NT2/D1 (cell line): ENCODE data around the gene USH2A.

Source experiments
- DNase-seq: peaks from one replicate; pipeline ENCODE4 v3.0.0-alpha.2; 2011; ENCODE audit warnings: low read depth, low spot score
- H3K27me3 ChIP-seq: 2 replicates; pipeline ENCODE4 v1.6.0; 2011; ENCODE audit warnings: mild to moderate bottlenecking; ENCODE audit not compliant: insufficient read length, insufficient read depth
- H3K36me3 ChIP-seq: 2 replicates; pipeline ENCODE4 v1.6.1; 2011; ENCODE audit warnings: mild to moderate bottlenecking, low read length, mixed read lengths; ENCODE audit not compliant: insufficient read depth, insufficient read length
- H3K4me1 ChIP-seq: 2 replicates; pipeline ENCODE4 v1.5.1; 2011; ENCODE audit not compliant: insufficient read depth, insufficient read length
- H3K4me3 ChIP-seq: 2 replicates; pipeline ENCODE4 v1.5.1; 2011; ENCODE audit warnings: low read depth; ENCODE audit not compliant: insufficient read length
- H3K9ac ChIP-seq: 2 replicates; pipeline ENCODE4 v1.6.0; 2011; ENCODE audit warnings: low read depth; ENCODE audit not compliant: insufficient read length
- H3K9me3 ChIP-seq: 2 replicates; pipeline ENCODE4 v1.5.1; 2011; ENCODE audit warnings: mild to moderate bottlenecking, low read length; ENCODE audit not compliant: insufficient read depth
- SUZ12 ChIP-seq: IDR thresholded peaks from 2 replicates; pipeline ENCODE4 v1.6.1; 2011; ENCODE audit not compliant: insufficient read length, insufficient read depth; ENCODE audit errors: extremely low read depth
- YY1 ChIP-seq: IDR thresholded peaks from 2 replicates; pipeline ENCODE4 v1.6.1; 2011; ENCODE audit not compliant: insufficient read length, insufficient read depth
- ZNF274 ChIP-seq: IDR thresholded peaks from 2 replicates; pipeline ENCODE4 v1.6.1; 2011; ENCODE audit warnings: mild to moderate bottlenecking, low read depth, low read length

USH2A gene

GRCh38 chr1:216201946-216202345 lies 221.3 kb downstream of the USH2A start:
- no peaks in the 10 kb centered on the region for H3K9me3 ChIP-seq
- H3K9ac ChIP-seq = no peak overlapping the region
- TF ChIP-seq SUZ12 (no peak), ZNF274 (no peak), YY1 (no peak)
- DNase-seq = no peak
- no peaks in the 10 kb centered on the region for H3K36me3 ChIP-seq
- no peak overlapping the region for H3K4me3 ChIP-seq
- H3K27me3 ChIP-seq = no peaks in the 10 kb centered on the region
- H3K4me1 ChIP-seq = no peaks in the 10 kb centered on the region

GRCh38 chr1:216200941-216201340 lies 222.3 kb downstream of the USH2A start:
- Histone ChIP-seq H3K36me3 (no peaks in the 10 kb centered on the region), H3K27me3 (no peaks in the 10 kb centered on the region), H3K9ac (no peak overlapping the region), H3K4me1 (no peaks in the 10 kb centered on the region), H3K4me3 (no peak overlapping the region), H3K9me3 (no peaks in the 10 kb centered on the region)
- TF ChIP-seq YY1 (no peak), ZNF274 (no peak), SUZ12 (no peak)
- no peak for DNase-seq

GRCh38 chr1:216194721-216195120 lies 228.5 kb downstream of the USH2A start:
- H3K9ac ChIP-seq = no peak overlapping the region
- no peak for DNase-seq

GRCh38 chr1:216193839-216194443 lies 229.3 kb downstream of the USH2A start:
- Histone ChIP-seq H3K9me3 (no peaks in the 10 kb centered on the region), H3K36me3 (no peaks in the 10 kb centered on the region), H3K9ac (no peak overlapping the region), H3K4me1 (no peaks in the 10 kb centered on the region), H3K4me3 (no peak overlapping the region), H3K27me3 (no peaks in the 10 kb centered on the region)
- DNase-seq = no peak
- no peak for TF ChIP-seq SUZ12
- no peak for TF ChIP-seq YY1
- no peak for TF ChIP-seq ZNF274

More at GRCh38 chr1:216194721-216195120, 228.5 kb downstream of the USH2A start:
- no peak for TF ChIP-seq ZNF274
- TF ChIP-seq YY1 = no peak
- no peak for TF ChIP-seq SUZ12
- Histone ChIP-seq H3K27me3 (no peaks in the 10 kb centered on the region), H3K9me3 (no peaks in the 10 kb centered on the region), H3K4me1 (no peaks in the 10 kb centered on the region), H3K4me3 (no peak overlapping the region), H3K36me3 (no peaks in the 10 kb centered on the region)

- TF ChIP-seq YY1 = no peak
- TF ChIP-seq SUZ12 = no peak
- no peak for TF ChIP-seq ZNF274
- no peaks in the 10 kb centered on the region for H3K27me3 ChIP-seq
- no peak for DNase-seq
Observed at GRCh38 chr1:216190438-216190837, 232.8 kb downstream of the USH2A start.

GRCh38 chr1:216186816-216187215 lies 236.4 kb downstream of the USH2A start:
- no peaks in the 10 kb centered on the region for H3K27me3 ChIP-seq
- H3K9me3 ChIP-seq = no peaks in the 10 kb centered on the region
- peaks cover 2% of the 10 kb centered on the region for H3K4me1 ChIP-seq
- no peak overlapping the region for H3K9ac ChIP-seq
- no peak for DNase-seq
- H3K4me3 ChIP-seq = no peak overlapping the region
- no peaks in the 10 kb centered on the region for H3K36me3 ChIP-seq
- TF ChIP-seq YY1 = no peak
- TF ChIP-seq ZNF274 = no peak
- no peak for TF ChIP-seq SUZ12

More at GRCh38 chr1:216190438-216190837, 232.8 kb downstream of the USH2A start:
- H3K4me3 ChIP-seq = no peak overlapping the region
- H3K9ac ChIP-seq = no peak overlapping the region
- H3K36me3 ChIP-seq = no peaks in the 10 kb centered on the region
- no peaks in the 10 kb centered on the region for H3K9me3 ChIP-seq
- no peaks in the 10 kb centered on the region for H3K4me1 ChIP-seq

GRCh38 chr1:216186141-216186540 lies 237.1 kb downstream of the USH2A start:
- H3K9me3 ChIP-seq = peaks cover 5% of the 10 kb centered on the region
- no peaks in the 10 kb centered on the region for H3K27me3 ChIP-seq
- TF ChIP-seq YY1 (no peak), SUZ12 (no peak), ZNF274 (no peak)
- H3K9ac ChIP-seq = no peak overlapping the region
- DNase-seq = no peak
- H3K4me1 ChIP-seq = peaks cover 2% of the 10 kb centered on the region
- no peak overlapping the region for H3K4me3 ChIP-seq
- no peaks in the 10 kb centered on the region for H3K36me3 ChIP-seq

- H3K4me1 ChIP-seq = peaks cover 2% of the 10 kb centered on the region
- no peak overlapping the region for H3K4me3 ChIP-seq
- no peaks in the 10 kb centered on the region for H3K27me3 ChIP-seq
- H3K36me3 ChIP-seq = no peaks in the 10 kb centered on the region
- no peak for DNase-seq
- H3K9ac ChIP-seq = no peak overlapping the region
- no peak for TF ChIP-seq ZNF274
- TF ChIP-seq YY1 = no peak
- TF ChIP-seq SUZ12 = no peak
- H3K9me3 ChIP-seq = peaks cover 13% of the 10 kb centered on the region
Observed at GRCh38 chr1:216184126-216184680, 239.0 kb downstream of the USH2A start.
